Nephron (organoid): ENCODE results near the gene INO80C.

ENCODE experiments used
- H3K27ac Mint-ChIP-seq, 3 experiments: 2 replicates each; pipeline ENCODE4 v1.8.0; 2020; ENCODE audit warnings: mixed read lengths in 3 of 3, mild to moderate bottlenecking in 2 of 3, moderate library complexity in 1 of 3
- H3K27me3 Mint-ChIP-seq: 2 replicates; pipeline ENCODE4 v1.8.0; 2021; ENCODE audit warnings: low read depth, mild to moderate bottlenecking, moderate library complexity, mixed read lengths
- H3K36me3 Mint-ChIP-seq: 2 replicates; pipeline ENCODE4 v1.8.0; 2020; ENCODE audit warnings: low read depth, mixed read lengths
- H3K4me1 Mint-ChIP-seq: 2 replicates; pipeline ENCODE4 v1.8.0; 2020; ENCODE audit warnings: mixed read lengths
- H3K4me3 Mint-ChIP-seq, 3 experiments: 2 replicates each; pipeline ENCODE4 v1.8.0; 2020; ENCODE audit warnings: mild to moderate bottlenecking in 3 of 3, mixed read lengths in 3 of 3, moderate library complexity in 2 of 3
- H3K9me3 Mint-ChIP-seq: 2 replicates; pipeline ENCODE4 v1.8.0; 2020; ENCODE audit warnings: mixed read lengths
- CTCF ChIP-seq, 3 experiments: fragments of 200-600 bp; sonication (generic); IDR thresholded peaks; one replicate each; pipeline ENCODE4 v1.5.0; 2021; ENCODE audit warnings: antibody characterized with exemption in 3 of 3; ENCODE audit not compliant: unreplicated experiment in 3 of 3

INO80C gene

GRCh38 chr18:35521133-35521532 is 23.4 kb upstream of the INO80C start:
- peaks cover 23% of the 10 kb centered on the region for H3K4me1 Mint-ChIP-seq
- no peak for TF ChIP-seq CTCF (IDR thresholded peaks at IDR 0.05; ENCODE audit: unreplicated experiment in 3 of 3)
- no peaks in the 10 kb centered on the region for H3K27me3 Mint-ChIP-seq
- H3K27ac Mint-ChIP-seq = peak overlapping the region in 1 of 3 experiments; percentile 39
- no peaks in the 10 kb centered on the region for H3K9me3 Mint-ChIP-seq
- no peaks in the 10 kb centered on the region for H3K36me3 Mint-ChIP-seq
- no peak overlapping the region for H3K4me3 Mint-ChIP-seq

- no peak for TF ChIP-seq CTCF (IDR thresholded peaks at IDR 0.05; ENCODE audit: unreplicated experiment in 3 of 3)
- Mint-ChIP-seq H3K27ac (peak overlapping the region in 1 of 3 experiments; percentile 9), H3K9me3 (no peaks in the 10 kb centered on the region), H3K27me3 (no peaks in the 10 kb centered on the region), H3K4me3 (no peak overlapping the region), H3K4me1 (peaks cover 19% of the 10 kb centered on the region), H3K36me3 (no peaks in the 10 kb centered on the region)
Observed at GRCh38 chr18:35519148-35519899, 21.6 kb upstream of the INO80C start.

GRCh38 chr18:35517715-35518114 is 20.0 kb upstream of the INO80C start:
- Mint-ChIP-seq H3K9me3 (no peaks in the 10 kb centered on the region), H3K27ac (no peak overlapping the region), H3K4me1 (peaks cover 21% of the 10 kb centered on the region), H3K4me3 (no peak overlapping the region), H3K36me3 (no peaks in the 10 kb centered on the region), H3K27me3 (no peaks in the 10 kb centered on the region)
- TF ChIP-seq CTCF (IDR thresholded peaks at IDR 0.05; ENCODE audit: unreplicated experiment in 3 of 3) = no peak

- H3K4me1 Mint-ChIP-seq = peaks cover 21% of the 10 kb centered on the region
- no peak for TF ChIP-seq CTCF (IDR thresholded peaks at IDR 0.05; ENCODE audit: unreplicated experiment in 3 of 3)
- no peak overlapping the region for H3K4me3 Mint-ChIP-seq
- no peaks in the 10 kb centered on the region for H3K9me3 Mint-ChIP-seq
- H3K27ac Mint-ChIP-seq = peak overlapping the region in 2 of 3 experiments; percentile 65 to 89
- no peaks in the 10 kb centered on the region for H3K36me3 Mint-ChIP-seq
- H3K27me3 Mint-ChIP-seq = no peaks in the 10 kb centered on the region
Observed at GRCh38 chr18:35516789-35517188, 19.0 kb upstream of the INO80C start.

- H3K36me3 Mint-ChIP-seq = no peaks in the 10 kb centered on the region
- no peak for TF ChIP-seq CTCF (IDR thresholded peaks at IDR 0.05; ENCODE audit: unreplicated experiment in 3 of 3)
- H3K27me3 Mint-ChIP-seq = no peaks in the 10 kb centered on the region
- H3K9me3 Mint-ChIP-seq = no peaks in the 10 kb centered on the region
- H3K4me1 Mint-ChIP-seq = peaks cover 21% of the 10 kb centered on the region
- peak overlapping the region; percentile 65 to 89 (median 76) for H3K27ac Mint-ChIP-seq
- no peak overlapping the region for H3K4me3 Mint-ChIP-seq
Observed at GRCh38 chr18:35516351-35516750, 18.6 kb upstream of the INO80C start.
